Ishikawa (cell line): ENCODE results near the gene UTP11.

ENCODE experiments used
- CEBPB ChIP-seq: IDR thresholded peaks from 2 replicates; pipeline ENCODE4 v1.6.1; 2012
- CREB1 ChIP-seq: IDR thresholded peaks from 2 replicates; pipeline ENCODE4 v1.6.1; 2012; ENCODE audit warnings: low read depth
- EGR1 ChIP-seq: IDR thresholded peaks from 2 replicates; pipeline ENCODE4 v1.6.1; 2012
- EP300 ChIP-seq: IDR thresholded peaks from 2 replicates; pipeline ENCODE4 v1.6.1; 2012; ENCODE audit warnings: borderline replicate concordance
- FOXM1 ChIP-seq: IDR thresholded peaks from 2 replicates; pipeline ENCODE4 v1.6.1; 2012; ENCODE audit warnings: low read depth, borderline replicate concordance
- MAX ChIP-seq: IDR thresholded peaks from 2 replicates; pipeline ENCODE4 v1.6.1; 2012
- NFIC ChIP-seq: IDR thresholded peaks from 2 replicates; pipeline ENCODE4 v1.6.1; 2012
- RAD21 ChIP-seq: IDR thresholded peaks from 2 replicates; pipeline ENCODE4 v1.6.1; 2012; ENCODE audit warnings: low read depth
- REST ChIP-seq: IDR thresholded peaks from 2 replicates; pipeline ENCODE4 v1.6.1; 2012; ENCODE audit warnings: low read depth, mild to moderate bottlenecking
- TAF1 ChIP-seq: IDR thresholded peaks from 2 replicates; pipeline ENCODE4 v1.6.1; 2012; ENCODE audit warnings: low read depth, mild to moderate bottlenecking
- USF1 ChIP-seq: IDR thresholded peaks from 2 replicates; pipeline ENCODE4 v1.6.1; 2012
- YY1 ChIP-seq: IDR thresholded peaks from 2 replicates; pipeline ENCODE4 v1.6.1; 2012; ENCODE audit warnings: low read depth
- ZBTB7A ChIP-seq: IDR thresholded peaks from 2 replicates; pipeline ENCODE4 v1.6.1; 2012; ENCODE audit warnings: low read depth

- TF ChIP-seq CREB1: no peak
- no peak for TF ChIP-seq YY1
- no peak for TF ChIP-seq EGR1
- TF ChIP-seq EP300: no peak
- TF ChIP-seq CEBPB: no peak
- TF ChIP-seq ZBTB7A: no peak
- no peak for TF ChIP-seq RAD21
- no peak for TF ChIP-seq USF1
- no peak for TF ChIP-seq TAF1
- TF ChIP-seq MAX: no peak
- TF ChIP-seq FOXM1: no peak
- TF ChIP-seq NFIC: no peak
- TF ChIP-seq REST: no peak
Observed at GRCh38 chr1:38038861-38039260, 26.3 kb downstream of the UTP11 start.
